ENCODE measurements around the gene NUBP2. TPM values are rescaled to one million over a fixed set of nuclear protein-coding genes. Genes with fewer than 3 reads are reported as not detected.

NUBP2 gene
- total RNA-seq, 1 donor from 2014 or later, result 58.9 TPM

DNA sequence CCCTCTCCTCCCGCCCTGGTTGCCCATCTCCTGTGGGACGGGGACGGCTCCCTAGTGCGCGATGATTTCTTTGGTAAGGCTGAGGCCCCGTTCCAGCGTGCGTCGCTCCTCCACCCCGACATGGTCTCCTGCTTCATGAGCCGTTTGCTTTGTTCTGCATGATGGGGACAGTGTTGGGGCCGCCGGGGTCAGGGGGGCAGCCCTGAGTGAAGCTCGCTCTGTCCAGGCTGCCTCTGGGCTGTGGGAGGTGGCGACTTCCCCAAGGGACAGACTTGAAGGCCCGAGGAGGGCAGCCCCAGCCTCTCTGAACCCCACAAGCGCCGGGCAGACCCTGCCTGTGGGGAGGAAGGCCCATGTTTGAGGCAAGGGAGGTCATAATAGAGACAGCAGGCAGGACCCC, 23.8 kb upstream of the NUBP2 start:
- DNase-seq (ENCODE audit: low read depth in 2 of 2), result no peak

DNA sequence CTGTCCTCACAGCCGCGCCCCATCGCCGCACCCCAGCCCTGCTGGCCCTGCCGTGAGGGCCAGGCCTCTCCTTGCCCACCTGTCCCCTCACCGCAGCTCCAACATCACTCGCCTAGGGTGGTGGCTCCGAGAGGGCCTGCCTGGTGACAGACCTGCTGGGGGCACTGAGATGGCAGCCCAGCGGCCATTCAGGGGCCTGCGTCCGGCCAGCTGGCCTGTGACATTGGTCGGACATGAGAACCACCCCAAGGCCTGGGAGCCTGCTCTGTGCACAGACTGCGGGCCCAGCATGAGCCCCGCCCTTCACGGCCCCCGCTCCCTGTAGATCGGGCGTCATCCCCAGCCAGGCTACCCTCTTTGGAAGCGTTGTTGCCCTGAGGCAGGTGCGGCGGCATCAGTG, 23.2 kb upstream of the NUBP2 start:
- no peak for DNase-seq (ENCODE audit: low read depth in 2 of 2)

DNA sequence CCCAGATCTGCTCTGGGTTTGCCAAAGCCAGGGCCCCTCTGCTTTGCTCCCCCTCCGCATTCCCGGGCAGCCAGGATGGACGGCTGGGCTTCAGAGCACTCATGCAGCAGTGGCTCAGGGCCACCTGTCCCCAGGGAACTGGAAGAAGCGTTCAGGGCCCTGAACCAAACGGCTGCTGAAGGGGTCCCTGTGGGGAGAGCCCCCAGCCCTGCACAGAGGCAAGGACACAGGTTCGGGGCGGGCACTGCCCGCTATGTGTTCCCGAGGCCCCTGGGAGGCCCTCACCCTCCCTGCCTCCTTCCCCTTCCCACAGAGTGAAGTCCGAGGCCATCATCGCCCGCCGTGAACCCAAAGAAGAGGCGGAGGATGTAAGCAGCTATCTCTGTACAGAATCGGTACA, 21.8 kb upstream of the NUBP2 start:
- no peak for DNase-seq (ENCODE audit: low read depth in 2 of 2)

DNA sequence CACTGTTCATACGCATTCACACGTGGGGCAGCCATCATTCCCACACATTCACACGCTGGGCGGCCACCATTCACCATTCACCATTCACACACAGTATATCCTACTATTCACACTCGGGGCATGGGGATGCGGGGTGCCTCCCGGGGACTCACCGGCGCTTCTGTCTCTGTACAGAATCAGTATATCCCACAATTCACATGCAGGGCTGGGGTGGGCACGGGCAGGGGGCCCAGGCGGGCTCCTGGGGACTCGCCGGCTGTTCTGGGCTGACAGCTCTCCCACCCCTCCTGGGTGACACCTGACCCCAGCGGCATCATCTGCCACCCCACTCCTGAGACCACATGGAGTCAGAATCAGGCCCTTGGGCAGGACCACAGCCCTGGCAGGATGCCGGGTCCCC, 21.0 kb upstream of the NUBP2 start:
- no peak for DNase-seq (ENCODE audit: low read depth in 2 of 2)

DNA sequence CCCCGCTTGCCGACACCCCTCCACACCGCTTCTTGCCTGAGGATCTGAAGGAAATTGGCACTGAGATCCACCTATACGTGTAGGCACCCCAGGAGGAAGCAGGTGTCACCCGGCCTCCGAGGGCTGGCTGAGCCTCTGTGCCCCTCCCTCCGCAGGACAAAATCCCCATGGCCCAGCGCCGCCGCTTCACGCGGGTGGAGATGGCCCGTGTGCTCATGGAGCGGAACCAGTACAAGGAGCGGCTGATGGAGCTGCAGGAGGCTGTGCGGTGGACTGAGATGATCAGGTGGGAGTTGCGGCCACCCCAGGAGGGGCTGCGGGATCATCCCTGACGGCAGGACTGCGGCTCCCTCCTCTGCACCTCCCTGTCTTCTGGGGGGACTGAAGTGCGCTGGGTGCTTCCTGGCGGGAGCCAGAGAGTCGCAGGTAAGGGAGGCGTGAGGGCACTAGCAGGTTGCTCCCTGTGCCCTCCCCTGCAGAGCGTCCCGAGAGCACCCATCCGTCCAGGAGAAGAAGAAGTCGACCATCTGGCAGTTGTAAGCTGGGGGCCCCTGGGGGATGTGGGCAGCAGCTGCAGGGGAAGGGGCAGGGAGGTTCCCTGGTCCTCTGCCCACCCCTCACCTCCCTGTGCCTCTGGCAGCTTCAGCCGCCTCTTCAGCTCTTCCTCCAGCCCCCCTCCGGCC, 20.4 kb upstream of the NUBP2 start:
- no peak for DNase-seq (ENCODE audit: low read depth in 2 of 2)

DNA sequence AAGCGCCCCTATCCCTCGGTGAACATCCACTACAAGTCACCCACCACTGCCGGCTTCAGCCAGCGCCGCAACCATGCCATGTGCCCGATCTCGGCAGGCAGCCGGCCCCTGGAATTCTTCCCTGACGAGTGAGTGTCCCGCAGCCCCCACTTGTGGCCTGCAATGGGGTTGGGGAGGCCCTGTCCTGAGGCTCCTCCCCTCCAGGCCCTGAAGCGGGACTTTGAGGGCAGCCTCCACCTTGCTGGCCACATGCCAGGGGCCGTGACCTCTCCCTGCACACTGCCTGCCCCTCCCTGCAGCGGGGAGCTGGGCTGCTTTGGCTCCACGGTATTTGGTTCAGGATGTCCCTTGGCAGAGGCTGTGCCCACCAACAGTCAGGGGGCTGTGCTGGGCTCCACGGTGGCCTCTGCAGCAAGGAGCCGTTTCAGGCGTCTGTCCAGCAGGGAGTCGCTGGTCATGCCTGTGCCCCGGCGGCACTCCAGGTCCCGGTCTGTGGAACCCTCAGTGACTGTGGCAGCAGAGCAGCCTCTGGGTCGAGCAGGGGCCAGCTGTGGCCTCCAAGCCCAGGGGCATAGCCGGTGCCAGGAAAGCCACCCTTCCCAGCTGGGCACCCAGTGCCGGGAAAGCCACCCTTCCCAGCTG, 19.8 kb upstream of the NUBP2 start:
- DNase-seq (ENCODE audit: low read depth in 2 of 2), result no peak

DNA sequence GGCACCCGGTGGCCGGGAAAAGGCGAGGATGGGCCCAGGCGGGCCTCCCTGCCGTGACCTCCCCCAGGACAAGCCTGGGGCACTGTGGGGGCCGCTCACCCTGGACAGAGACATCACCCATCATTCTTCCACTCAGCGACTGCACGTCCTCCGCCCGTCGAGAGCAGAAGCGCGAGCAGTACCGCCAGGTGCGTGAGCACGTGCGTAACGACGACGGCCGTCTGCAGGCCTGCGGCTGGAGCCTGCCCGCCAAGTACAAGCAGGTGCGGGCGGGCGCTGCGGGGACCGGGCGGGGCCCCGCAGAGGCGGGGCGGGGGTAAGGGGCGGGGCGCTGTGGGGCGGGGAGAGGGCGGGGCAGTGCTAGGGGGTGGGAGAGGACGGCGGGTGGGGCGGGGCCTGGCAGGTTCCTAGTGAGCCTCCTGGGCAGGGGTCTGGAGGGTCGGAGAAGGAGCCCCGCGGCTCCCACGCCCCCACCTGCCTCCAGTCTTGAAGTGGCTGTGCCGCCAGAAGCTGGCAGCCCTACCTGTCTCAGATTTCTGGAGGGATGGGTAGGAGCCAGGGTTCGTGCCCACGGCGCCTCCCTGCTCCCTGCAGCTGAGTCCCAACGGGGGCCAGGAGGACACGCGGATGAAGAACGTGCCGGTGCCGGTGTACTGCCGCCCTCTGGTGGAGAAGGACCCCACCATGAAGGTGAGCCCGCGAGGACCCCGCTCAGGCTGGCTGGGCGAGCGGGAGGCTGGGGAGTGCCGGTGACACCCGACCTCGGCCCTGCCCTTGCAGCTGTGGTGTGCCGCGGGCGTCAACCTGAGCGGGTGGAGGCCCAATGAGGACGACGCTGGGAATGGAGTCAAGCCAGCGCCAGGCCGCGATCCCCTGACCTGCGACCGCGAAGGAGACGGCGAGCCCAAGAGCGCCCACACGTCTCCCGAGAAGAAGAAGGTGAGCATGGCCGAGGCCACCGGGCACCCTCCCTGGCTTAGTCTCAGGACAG, 18.9 kb upstream of the NUBP2 start:
- DNase-seq (ENCODE audit: low read depth in 2 of 2), result peak in 1 of 2 donors; percentile 32

DNA sequence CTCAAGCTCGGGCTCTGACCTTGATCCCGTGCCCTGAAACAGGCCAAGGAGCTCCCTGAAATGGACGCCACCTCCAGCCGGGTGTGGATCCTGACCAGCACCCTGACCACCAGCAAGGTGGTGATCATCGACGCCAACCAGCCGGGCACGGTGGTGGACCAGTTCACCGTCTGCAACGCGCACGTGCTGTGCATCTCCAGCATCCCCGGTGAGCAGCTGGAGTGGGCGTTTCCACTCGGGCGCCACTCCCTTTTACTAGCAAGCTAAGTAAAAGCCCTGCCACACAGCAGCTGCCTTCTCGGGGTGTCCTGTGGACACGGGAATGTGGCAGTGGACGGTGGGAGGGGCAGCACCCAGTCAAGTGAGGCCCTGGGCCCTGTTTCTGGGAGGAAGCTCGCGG, 17.8 kb upstream of the NUBP2 start:
- no peak for DNase-seq (ENCODE audit: low read depth in 2 of 2)

DNA sequence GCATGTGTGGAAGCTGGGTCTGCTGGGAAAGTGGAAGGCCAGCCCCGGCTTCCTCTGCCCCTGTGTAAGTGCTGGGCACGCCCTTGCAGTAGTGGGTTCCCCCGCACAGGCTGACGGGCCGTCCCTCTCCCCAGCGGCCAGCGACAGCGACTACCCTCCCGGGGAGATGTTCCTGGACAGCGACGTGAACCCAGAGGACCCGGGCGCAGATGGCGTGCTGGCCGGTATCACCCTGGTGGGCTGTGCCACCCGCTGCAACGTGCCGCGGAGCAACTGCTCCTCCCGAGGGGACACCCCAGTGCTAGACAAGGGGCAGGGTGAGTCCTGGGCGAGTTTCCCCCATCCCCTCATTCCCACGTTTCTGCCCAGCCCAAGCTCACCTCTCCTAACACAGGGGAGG, 16.9 kb upstream of the NUBP2 start:
- no peak for DNase-seq (ENCODE audit: low read depth in 2 of 2)

DNA sequence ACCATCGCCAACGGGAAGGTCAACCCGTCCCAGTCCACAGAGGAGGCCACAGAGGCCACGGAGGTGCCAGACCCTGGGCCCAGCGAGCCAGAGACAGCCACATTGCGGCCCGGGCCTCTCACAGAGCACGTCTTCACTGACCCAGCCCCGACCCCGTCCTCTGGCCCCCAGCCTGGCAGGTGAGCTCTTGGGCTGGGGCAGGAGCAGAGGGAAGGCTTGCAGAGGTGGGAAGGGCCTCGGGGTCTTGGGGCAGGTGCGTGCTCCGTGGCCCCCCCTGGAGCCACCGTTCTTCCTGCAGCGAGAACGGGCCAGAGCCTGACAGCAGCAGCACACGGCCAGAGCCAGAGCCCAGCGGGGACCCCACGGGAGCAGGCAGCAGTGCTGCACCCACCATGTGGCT, 16.5 kb upstream of the NUBP2 start:
- no peak for DNase-seq (ENCODE audit: low read depth in 2 of 2)

DNA sequence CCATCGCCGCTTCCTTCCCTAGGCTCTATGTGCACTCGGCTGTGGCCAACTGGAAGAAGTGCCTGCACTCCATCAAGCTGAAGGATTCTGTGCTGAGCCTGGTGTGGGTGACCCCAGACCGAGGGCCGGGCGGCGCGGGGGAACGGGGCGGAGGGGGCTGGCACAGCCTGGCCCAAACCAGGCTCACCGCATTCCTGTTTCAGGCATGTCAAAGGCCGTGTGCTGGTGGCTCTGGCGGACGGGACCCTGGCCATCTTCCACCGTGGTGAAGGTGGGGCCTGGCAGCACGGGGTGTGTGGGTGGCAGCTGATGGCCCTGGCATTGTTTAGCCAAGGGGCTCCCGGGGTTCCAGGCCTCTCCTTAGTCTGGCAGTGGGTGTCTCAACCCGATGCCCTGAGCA, 16.1 kb upstream of the NUBP2 start:
- DNase-seq (ENCODE audit: low read depth in 2 of 2), result no peak

DNA sequence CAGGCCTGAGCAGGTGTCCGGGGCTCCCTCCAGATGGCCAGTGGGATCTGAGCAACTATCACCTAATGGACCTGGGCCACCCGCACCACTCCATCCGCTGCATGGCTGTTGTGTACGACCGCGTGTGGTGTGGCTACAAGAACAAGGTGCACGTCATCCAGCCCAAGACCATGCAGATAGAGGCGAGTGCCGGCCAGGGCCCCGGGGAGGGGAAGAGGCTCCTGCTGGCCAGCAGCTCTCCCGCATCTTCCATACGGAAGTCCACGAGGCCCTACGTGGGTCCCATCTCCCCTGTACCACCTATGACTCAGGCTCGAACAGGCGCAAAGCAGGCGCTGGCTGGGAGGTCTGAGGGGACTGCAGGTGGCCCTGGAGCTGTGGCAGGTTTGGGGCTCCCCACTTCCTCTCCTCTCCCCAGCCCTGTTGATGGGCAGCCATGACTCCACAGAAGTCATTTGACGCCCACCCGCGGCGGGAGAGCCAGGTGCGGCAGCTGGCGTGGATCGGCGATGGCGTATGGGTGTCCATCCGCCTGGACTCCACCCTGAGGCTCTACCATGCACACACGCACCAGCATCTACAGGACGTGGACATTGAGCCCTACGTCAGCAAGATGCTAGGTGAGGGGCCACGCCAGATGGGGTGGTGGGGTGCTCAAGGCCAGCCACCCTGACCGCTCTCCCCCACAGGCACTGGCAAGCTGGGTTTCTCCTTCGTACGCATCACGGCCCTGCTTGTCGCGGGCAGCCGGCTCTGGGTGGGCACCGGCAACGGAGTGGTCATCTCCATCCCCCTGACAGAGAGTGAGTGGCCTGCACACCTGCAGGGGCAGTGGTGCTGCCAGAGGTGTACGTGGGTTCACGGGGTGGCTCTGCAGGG, 15.4 kb upstream of the NUBP2 start:
- DNase-seq (ENCODE audit: low read depth in 2 of 2), result no peak

DNA sequence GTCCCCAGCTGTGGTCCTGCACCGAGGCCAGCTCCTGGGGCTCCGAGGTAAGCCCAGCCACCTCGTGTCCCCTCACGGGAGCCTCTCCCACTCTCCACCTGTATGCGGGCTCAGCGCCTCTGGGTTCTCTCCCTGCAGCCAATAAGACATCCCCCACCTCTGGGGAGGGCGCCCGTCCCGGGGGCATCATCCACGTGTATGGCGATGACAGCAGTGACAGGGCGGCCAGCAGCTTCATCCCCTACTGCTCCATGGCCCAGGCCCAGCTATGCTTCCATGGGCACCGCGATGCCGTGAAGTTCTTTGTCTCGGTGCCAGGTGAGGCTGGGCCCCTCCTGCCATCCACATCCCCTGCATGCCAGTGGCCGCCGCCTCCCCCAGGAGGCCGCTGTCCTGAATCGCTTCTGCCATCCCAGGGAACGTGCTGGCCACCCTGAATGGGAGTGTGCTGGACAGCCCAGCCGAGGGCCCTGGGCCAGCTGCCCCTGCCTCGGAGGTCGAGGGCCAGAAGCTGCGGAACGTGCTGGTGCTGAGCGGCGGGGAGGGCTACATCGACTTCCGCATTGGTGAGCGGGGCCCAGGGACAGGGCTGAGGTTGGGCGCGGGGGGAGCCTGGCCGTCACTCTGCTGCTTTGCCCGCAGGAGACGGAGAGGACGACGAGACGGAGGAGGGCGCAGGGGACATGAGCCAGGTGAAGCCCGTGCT, 14.5 kb upstream of the NUBP2 start:
- no peak for DNase-seq (ENCODE audit: low read depth in 2 of 2)

DNA sequence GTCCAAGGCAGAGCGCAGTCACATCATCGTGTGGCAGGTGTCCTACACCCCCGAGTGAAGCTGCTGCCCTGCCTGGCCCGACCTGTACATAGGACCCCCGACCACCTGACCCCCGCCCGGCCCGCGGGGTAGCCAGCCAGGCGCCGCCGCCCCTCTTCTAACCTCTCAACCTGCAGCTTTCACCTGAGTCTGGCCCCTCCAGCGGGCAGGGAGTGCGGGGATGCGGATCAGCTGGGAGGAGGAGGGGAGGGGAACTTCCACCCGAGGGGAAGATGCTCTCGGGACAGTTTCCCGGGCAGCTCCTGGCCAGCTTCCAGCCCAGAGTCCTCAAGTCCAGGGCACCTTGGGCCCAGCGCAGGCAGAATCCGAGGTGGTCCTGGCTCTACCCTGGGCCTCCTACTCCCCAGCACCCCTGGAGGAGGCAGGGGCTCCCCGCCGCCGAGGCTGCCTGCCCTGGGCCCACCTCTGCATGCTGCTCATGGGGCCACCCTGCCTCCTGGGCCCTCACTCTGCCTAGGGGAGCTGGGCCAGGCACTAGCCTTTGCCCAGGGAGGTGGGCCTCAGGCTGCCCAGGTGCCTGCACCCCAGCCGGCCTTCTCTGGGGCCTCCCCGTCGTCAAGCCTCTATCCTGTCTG, 13.9 kb upstream of the NUBP2 start:
- DNase-seq (ENCODE audit: low read depth in 2 of 2), result no peak

DNA sequence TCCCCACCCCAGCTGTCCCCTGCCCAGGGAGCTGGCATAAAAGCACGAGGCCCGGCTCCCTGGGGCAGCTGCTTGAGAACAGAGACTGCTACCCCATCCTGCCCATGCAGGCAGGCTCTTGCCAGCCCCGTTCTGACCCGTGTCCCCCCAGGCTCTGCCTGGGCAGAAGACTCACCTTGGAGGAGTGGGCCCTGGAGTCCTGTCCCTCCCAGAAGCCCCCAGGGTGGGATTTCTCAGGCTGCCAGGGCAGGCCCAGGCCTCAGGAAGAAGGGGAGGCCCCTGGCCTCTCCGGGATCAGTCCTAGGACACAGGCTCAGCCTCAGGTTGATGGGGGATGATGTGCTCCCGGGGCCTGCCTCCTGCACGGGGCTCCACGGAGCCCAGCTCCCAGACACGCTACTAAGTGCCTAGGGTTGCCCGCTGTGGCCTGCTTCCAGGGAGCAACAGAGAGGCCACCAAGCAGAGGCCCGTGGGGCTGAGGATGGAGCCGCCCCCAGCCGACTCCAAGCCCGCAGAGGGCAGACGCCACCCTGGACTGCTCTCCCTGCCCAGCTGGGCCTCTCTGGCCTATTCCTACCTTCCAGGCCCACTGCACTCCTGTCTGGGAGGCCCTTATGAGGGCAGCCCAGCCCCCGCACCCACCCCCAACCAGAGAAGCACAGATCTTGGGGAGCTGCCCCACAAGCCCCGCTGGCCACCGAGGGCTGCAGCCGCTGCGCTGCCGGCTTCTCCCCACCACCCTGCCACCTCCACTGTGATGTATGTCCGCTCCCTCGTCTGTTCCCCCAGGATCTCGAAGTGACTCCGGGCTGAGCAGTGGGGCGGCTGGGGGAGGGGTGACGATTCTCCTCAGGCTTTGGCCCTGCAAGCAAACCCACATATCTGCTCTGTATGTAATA, 13.1 kb upstream of the NUBP2 start:
- no peak for DNase-seq (ENCODE audit: low read depth in 2 of 2)

DNA sequence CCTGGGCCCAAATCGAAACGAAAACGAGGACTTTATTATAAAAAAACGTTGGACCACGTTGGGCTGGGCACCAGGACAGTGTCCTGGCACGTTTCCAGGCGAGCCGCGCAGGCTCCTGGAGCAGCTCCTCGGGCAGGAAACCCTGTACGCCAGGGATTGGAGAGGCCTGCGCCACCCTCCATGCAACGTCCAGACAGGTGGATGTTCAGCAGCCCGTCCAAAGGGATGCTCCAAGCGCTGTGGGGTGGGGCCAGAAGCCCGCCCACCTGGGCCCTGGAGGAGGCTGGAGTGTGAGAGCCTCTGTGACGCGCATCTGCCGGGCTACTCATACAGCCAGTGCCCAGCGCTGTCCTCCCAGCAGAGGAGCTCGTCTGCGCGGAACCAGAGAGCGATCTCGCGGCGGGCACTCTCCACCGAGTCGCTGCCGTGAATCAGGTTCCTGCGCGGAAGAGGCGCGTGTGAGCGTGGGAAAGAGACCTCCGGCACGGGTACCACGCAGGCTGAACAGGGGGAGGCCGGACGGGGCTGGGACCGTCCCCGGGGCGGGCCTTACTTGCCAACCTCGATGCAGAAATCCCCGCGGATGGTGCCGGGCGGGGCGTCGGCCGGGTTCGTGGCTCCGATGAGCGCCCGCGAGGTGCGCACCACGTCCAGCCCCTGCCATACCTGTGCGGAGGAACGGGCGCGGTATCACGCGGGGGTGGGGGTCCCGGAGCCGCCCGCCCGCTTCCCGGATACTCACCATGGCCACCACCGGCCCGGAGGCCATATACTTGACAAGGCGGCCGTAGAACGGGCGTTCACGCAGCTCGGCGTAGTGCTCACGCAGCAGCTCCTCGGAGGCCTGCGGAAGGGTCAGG, 12.2 kb upstream of the NUBP2 start:
- DNase-seq (ENCODE audit: low read depth in 2 of 2), result peak; percentile 22 to 61

DNA sequence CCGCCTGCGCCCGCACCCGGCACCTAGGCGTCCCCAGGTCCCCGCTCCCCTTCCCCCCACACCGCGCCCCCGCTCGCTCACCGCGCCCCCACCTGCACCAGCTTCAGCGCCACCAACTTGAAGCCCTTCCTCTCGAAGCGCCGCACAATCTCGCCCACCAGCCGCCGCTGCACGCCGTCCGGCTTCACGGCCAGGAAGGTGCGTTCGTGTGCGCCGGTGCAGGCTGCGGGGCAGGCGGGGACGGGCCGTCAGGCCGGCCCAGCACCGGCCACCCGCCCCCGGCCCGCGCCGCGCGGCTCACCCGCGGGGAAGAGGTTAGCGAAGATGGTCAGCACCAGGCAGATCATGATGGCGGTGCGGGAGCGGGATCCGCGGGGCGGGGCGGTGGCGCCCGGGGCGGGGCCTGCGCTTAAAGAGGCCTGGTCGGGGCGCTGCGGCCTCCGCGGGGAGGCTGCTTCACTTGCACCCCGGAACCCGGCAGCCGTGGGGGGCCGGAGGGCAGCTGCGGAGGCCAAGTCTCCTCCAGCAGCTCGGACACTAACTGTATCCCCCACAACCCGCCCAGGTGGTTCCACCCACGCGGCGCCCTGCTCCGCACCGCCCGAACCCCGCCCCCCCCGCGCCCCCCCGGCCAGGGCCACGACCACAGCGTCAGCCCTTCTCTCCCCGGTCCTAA, 11.4 kb upstream of the NUBP2 start, which contains the start of gene NME3:
TSS of gene NME3 (minus strand) at position 356 of the 676 bp plus-strand sequence. CDS start at position 347, 9 bp downstream.
- peak in 1 of 2 donors; percentile 69 for DNase-seq (ENCODE audit: low read depth in 2 of 2)

All from dermis microvascular lymphatic vessel endothelial cell (primary cell).